Pancreas (tissue), 10 donors: ENCODE results near the gene IGF2. TPM values are rescaled to one million over a fixed set of nuclear protein-coding genes. Genes with fewer than 3 reads are reported as not detected.

Source experiments
- ATAC-seq, 4 donors: fragments of 200-7000 bp; cut with Tn5 transposase; one replicate each; pipeline versions ENCODE4 v1.8.0 to v1.9.1; 2020; ENCODE audit warnings: mild to moderate bottlenecking in 4 of 4, moderate library complexity in 4 of 4
- DNase-seq, 6 donors: peaks; one replicate each; pipeline ENCODE4 v3.0.0-alpha.2; 2020
- FAIRE-seq: peaks from 2 replicates; lab custom pipeline; 2012; peaks lifted over from hg19 to GRCh38; lab: Jason Lieb, UNC
- H3K27ac ChIP-seq, 4 donors: fragments of 200-600 bp; sonication (generic); 1 replicate in 3 of 4; 2 replicates in 1 of 4; pipeline versions ENCODE4 v1.5.0 to v1.8.0; 2020
- H3K27me3 ChIP-seq, 4 donors: fragments of 200-600 bp; one replicate each; pipeline ENCODE4 v1.8.0; 2021
- H3K36me3 ChIP-seq, 3 donors: fragments of 200-600 bp; sonication (generic) in 1 of 3; one replicate each; pipeline versions ENCODE4 v1.5.0 to v1.8.0; 2020 to 2021
- H3K4me1 ChIP-seq, 3 donors: fragments of 200-600 bp; one replicate each; pipeline ENCODE4 v1.8.0; 2021
- H3K4me3 ChIP-seq, 4 donors: fragments of 200-600 bp; sonication (generic) in 2 of 4; one replicate each; pipeline versions ENCODE4 v1.5.0 to v1.8.0; 2020 to 2021
- H3K9me3 ChIP-seq, 4 donors: fragments of 200-600 bp; one replicate each; pipeline ENCODE4 v1.8.0; 2021
- CTCF ChIP-seq, 4 donors: fragments of 200-600 bp; sonication (generic) in 3 of 4; IDR thresholded peaks; one replicate each; pipeline versions ENCODE4 v1.5.0 to v1.8.0; 2021; ENCODE audit warnings: antibody characterized with exemption in 4 of 4
- WGBS, 2 donors: extraction: QIAGEN DNeasy Blood & Tissue Kit; methylation state at CpG; one replicate each; pipeline ENCODE4 v1.1.7; 2013; 5-methylcytosine and 5-hydroxymethylcytosine counted together
- intact Hi-C, 3 donors: fragments of 100-400 bp; cut with DNase I; formaldehyde crosslinking; loops; one replicate each; pipeline versions ENCODE4 v1.11.1 to v1.14.2; 2022
- polyA plus RNA-seq, 2 donors: library from polyadenylated mRNA; stranded (reverse); fragments of 200-250 nt; gene quantifications; one replicate each; pipeline ENCODE4 v1.2.3, GENCODE V29; 2013
- total RNA-seq, 6 donors: library from RNA; stranded (reverse); fragmentation: NEBNext Ultra II Directional in 4 of 6; extraction: Animal tissue kit (Norgen Biotek cat#: 25700) in 4 of 6; gene quantifications; one replicate each; pipeline versions ENCODE4 v1.2.1 to v1.2.4, GENCODE V29; 2021 to 2023
- donor health status: healthy with polysubstance abuse.
- donor health status: DM: no; HTN: no; CAD: no; lungs with moderate emphysema.
- donor health status: DM: no; HTN: no; CAD: no.
- donor health status: control.
- donor health status: control.
- donor health status: Bipolar disorder and iron deficiency.
- donor health status: DM: yes; HTN: yes; CAD: no.
- donor health status: DM: no; HTN: no; CAD: no.
- donor health status: DM: no; HTN: no; CAD: no.
- donor health status: DM: yes; HTN: yes; CAD: no.

IGF2 gene
- total and polyA plus RNA-seq, 8 donors, result 6.0 to 99.9 (median 21.5) TPM

GRCh38 chr11:2121227-2122130, 17.7 kb downstream of the IGF2 start:
- no peaks in the 10 kb centered on the region for H3K36me3 ChIP-seq
- no peaks in the 10 kb centered on the region for H3K4me1 ChIP-seq
- intact Hi-C loops, result no loop called here
- DNase-seq, result peak in 3 of 6 donors; percentile 14 to 52 (median 42)
- H3K9me3 ChIP-seq, result no peaks in the 10 kb centered on the region
- no peak overlapping the region for H3K27ac ChIP-seq
- ATAC-seq, result no peak
- FAIRE-seq, result no peak
- no peak overlapping the region for H3K4me3 ChIP-seq
- WGBS, 2 donors, result 59 to 63% methylated on average over 21 of the region's 21 CpGs
- H3K27me3 ChIP-seq, result no peaks in the 10 kb centered on the region
- no peak for TF ChIP-seq CTCF (IDR thresholded peaks at IDR 0.05)

GRCh38 chr11:2120359-2121100, 18.7 kb downstream of the IGF2 start:
- intact Hi-C loops, result no loop called here
- Histone ChIP-seq H3K9me3 (no peaks in the 10 kb centered on the region), H3K27me3 (no peaks in the 10 kb centered on the region), H3K4me3 (no peak overlapping the region), H3K27ac (no peak overlapping the region), H3K36me3 (no peaks in the 10 kb centered on the region), H3K4me1 (no peaks in the 10 kb centered on the region)
- DNase-seq, result peak in 1 of 6 donors; percentile 45
- ATAC-seq, result no peak
- TF ChIP-seq CTCF (IDR thresholded peaks at IDR 0.05), result no peak
- FAIRE-seq, result no peak
- WGBS, 2 donors, result 48 to 61% methylated on average over 23 of the region's 23 CpGs

- Histone ChIP-seq H3K36me3 (no peaks in the 10 kb centered on the region), H3K27ac (no peak overlapping the region), H3K27me3 (no peaks in the 10 kb centered on the region), H3K4me1 (no peaks in the 10 kb centered on the region), H3K4me3 (no peak overlapping the region), H3K9me3 (no peaks in the 10 kb centered on the region)
- ATAC-seq (no peak), DNase-seq (no peak), FAIRE-seq (no peak)
- intact Hi-C loops, result no loop called here
- WGBS, 2 donors, result 66 to 76% methylated on average over 4 of the region's 4 CpGs
- no peak for TF ChIP-seq CTCF (IDR thresholded peaks at IDR 0.05)
Measured at GRCh38 chr11:2118677-2119076, 20.5 kb downstream of the IGF2 start.

GRCh38 chr11:2116680-2117079, 22.5 kb downstream of the IGF2 start:
- Histone ChIP-seq H3K36me3 (no peaks in the 10 kb centered on the region), H3K4me3 (no peak overlapping the region), H3K27ac (no peak overlapping the region), H3K27me3 (no peaks in the 10 kb centered on the region), H3K4me1 (no peaks in the 10 kb centered on the region), H3K9me3 (no peaks in the 10 kb centered on the region)
- FAIRE-seq, result no peak
- ATAC-seq, result no peak
- intact Hi-C loops, result no loop called here
- TF ChIP-seq CTCF (IDR thresholded peaks at IDR 0.05), result no peak
- 80 to 81% methylated on average over 1 of the region's 1 CpG for WGBS, 2 donors
- no peak for DNase-seq
